Right lobe of liver (tissue), 4 donors: ENCODE results near the gene HYAL1.

Source experiments
- CTCF ChIP-seq, 4 donors: fragments of 200-600 bp in 3 of 4; fragments of 450-650 bp in 1 of 4; IDR thresholded peaks; one replicate each; pipeline versions ENCODE4 v1.5.1 to v1.8.0; 2016 to 2022; ENCODE audit warnings: antibody characterized with exemption in 4 of 4, mild to moderate bottlenecking in 2 of 4
- POLR2A ChIP-seq: fragments of 450-650 bp; IDR thresholded peaks from one replicate; pipeline ENCODE4 v1.6.1; 2017; ENCODE audit warnings: antibody characterized with exemption, mild to moderate bottlenecking
- donor health status: DM: no; HTN: no; CAD: no.
- donor health status: DM: no; HTN: no; CAD: no.
- donor health status: DM: no; HTN: yes; CAD: no.

- TF ChIP-seq CTCF (IDR thresholded peaks at IDR 0.05) (no peak), POLR2A (no peak)
These were observed 35.6 kb upstream of the HYAL1 start for GRCh38 chr3:50338965-50339364.
